ENCODE results near the gene FOXL2.

Gene FOXL2

DNA sequence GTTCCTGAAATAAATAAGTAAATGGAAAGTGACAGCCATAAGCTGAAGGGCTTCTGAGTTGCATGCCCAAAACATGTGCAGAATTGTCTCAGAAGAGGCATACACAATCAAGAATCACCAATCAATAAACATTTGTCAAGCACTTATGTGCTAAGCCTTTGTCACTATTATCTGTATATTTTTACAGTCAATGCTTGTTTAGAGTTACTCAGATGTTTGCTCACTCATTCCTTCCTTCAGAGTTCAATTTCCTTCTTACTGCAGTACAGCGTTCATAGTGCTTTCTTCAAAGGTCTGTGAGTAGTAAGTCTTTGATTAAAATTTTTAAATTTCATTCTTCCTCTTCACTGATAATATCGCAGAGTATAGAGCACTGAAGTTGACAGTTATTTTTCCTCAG, 17.3 kb upstream of the FOXL2 start:
- in situ Hi-C loops (cut with HindIII; ENCODE audit: low pct_ligation_motif_present, low sequenced_read_pairs) = no loop called here

DNA sequence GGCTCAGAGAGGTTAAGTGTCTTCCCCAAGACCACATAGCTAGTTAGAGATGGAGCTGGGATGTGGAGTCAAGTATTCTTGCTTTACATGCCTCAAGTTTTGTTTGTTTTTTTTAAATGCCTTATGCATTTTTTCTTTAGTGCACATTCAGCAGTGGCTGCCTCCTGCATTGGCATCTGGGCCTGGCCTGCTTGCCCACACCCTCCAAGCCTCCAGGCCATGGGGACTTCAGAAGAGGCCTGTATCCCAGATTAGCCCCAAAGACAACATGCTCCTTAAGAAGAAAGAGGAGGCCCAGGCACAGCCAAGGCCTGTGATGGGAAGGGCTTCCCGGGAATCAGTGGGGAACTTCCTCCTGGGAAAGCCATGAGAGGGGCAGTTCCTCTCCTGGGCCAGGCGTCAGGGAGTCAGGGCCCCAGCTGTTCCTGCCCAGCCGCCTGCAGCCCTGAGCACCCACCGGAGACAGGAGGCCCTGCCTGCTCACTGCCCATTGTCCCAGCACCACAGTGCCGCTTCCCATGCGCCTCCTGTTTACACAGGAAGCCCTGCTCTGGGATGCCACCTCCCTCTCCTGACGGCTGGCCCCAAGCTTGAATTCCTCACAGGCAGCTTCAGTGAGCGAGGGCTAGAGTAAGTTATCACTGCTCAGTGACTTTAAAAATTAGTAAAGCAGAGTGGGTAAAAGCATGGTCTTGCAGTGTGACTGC, 16.1 kb upstream of the FOXL2 start:
- H3K27me3 ChIP-seq (replicated peaks) = peaks cover 8% of the 10 kb centered on the region
- no peak overlapping the region for H3K4me3 ChIP-seq (ENCODE audit: low read depth, low read length)
- H3K36me3 ChIP-seq (replicated peaks) = no peaks in the 10 kb centered on the region
- in situ Hi-C loops (cut with HindIII; ENCODE audit: low pct_ligation_motif_present, low sequenced_read_pairs) = no loop called here
- H3K27ac ChIP-seq = no peak overlapping the region
- no peak for DNase-seq
- TF ChIP-seq, protein P1, sequence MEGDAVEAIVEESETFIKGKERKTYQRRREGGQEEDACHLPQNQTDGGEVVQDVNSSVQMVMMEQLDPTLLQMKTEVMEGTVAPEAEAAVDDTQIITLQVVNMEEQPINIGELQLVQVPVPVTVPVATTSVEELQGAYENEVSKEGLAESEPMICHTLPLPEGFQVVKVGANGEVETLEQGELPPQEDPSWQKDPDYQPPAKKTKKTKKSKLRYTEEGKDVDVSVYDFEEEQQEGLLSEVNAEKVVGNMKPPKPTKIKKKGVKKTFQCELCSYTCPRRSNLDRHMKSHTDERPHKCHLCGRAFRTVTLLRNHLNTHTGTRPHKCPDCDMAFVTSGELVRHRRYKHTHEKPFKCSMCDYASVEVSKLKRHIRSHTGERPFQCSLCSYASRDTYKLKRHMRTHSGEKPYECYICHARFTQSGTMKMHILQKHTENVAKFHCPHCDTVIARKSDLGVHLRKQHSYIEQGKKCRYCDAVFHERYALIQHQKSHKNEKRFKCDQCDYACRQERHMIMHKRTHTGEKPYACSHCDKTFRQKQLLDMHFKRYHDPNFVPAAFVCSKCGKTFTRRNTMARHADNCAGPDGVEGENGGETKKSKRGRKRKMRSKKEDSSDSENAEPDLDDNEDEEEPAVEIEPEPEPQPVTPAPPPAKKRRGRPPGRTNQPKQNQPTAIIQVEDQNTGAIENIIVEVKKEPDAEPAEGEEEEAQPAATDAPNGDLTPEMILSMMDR (IDR thresholded peaks at IDR 0.05; ENCODE audit: low read depth, low read length, missing control alignments) = no peak

More for the DNA sequence above, 17.3 kb upstream of the FOXL2 start:
- no peak overlapping the region for H3K4me3 ChIP-seq (ENCODE audit: low read depth, low read length)
- TF ChIP-seq, protein P1 (IDR thresholded peaks at IDR 0.05; ENCODE audit: low read depth, low read length, missing control alignments) = no peak
- no peak for DNase-seq
- H3K27ac ChIP-seq = no peak overlapping the region
- peaks cover 8% of the 10 kb centered on the region for H3K27me3 ChIP-seq (replicated peaks)
- no peaks in the 10 kb centered on the region for H3K36me3 ChIP-seq (replicated peaks)

DNA sequence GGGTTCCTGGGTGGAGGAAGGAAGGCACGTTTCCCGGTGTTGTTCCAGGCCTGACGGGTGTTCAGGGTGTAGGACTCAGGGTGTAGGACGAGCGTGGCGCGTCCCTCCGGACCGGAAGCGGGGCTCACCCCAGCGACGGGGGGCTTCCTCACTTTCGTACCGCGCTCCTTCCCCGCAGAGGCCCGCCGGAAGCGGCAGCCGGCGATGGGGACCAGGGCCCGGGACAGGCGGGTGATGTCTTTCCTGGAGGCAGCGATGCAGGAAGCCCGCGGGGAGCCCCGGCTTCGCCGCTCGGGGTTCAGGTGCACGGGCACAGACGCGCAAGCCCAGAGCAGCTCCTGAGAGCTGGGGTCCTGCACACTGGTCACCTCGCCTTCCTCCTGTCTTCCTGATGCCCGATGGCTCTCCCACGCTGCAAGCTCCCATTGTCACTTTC, 13.5 kb upstream of the FOXL2 start:
- TF ChIP-seq, protein P1 (IDR thresholded peaks at IDR 0.05; ENCODE audit: low read depth, low read length, missing control alignments) = no peak
- H3K27me3 ChIP-seq (replicated peaks) = peaks cover 8% of the 10 kb centered on the region
- no peaks in the 10 kb centered on the region for H3K36me3 ChIP-seq (replicated peaks)
- no peak overlapping the region for H3K27ac ChIP-seq
- no peak for DNase-seq
- H3K4me3 ChIP-seq (ENCODE audit: low read depth, low read length) = no peak overlapping the region
- in situ Hi-C loops (cut with HindIII; ENCODE audit: low pct_ligation_motif_present, low sequenced_read_pairs) = no loop called here

DNA sequence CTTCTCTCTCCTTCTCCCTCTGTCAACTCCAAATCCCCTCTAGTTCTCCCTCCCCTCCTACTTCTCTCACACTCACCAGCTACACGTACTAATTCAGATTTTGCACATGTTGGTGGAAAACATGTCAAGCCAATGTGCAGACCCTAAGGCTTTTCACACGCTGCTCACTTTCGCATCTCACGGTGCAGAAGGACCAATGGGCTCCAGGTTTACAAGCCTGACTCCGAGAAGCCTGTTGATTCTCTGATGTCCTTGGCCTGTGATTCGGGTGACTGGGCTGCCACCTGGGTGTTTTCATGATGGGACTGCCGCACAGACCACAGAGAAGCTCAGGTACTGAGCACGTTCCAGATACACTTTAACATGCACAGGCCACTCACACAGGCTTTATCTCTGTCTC, 3.8 kb upstream of the FOXL2 start:
- in situ Hi-C loops (cut with HindIII; ENCODE audit: low pct_ligation_motif_present, low sequenced_read_pairs) = no loop called here
- TF ChIP-seq, protein P1 (IDR thresholded peaks at IDR 0.05; ENCODE audit: low read depth, low read length, missing control alignments) = no peak
- Histone ChIP-seq H3K4me3 (ENCODE audit: low read depth, low read length) (no peak overlapping the region), H3K36me3 (replicated peaks) (no peaks in the 10 kb centered on the region), H3K27me3 (replicated peaks) (peaks cover 69% of the 10 kb centered on the region), H3K27ac (no peak overlapping the region)
- DNase-seq = no peak

DNA sequence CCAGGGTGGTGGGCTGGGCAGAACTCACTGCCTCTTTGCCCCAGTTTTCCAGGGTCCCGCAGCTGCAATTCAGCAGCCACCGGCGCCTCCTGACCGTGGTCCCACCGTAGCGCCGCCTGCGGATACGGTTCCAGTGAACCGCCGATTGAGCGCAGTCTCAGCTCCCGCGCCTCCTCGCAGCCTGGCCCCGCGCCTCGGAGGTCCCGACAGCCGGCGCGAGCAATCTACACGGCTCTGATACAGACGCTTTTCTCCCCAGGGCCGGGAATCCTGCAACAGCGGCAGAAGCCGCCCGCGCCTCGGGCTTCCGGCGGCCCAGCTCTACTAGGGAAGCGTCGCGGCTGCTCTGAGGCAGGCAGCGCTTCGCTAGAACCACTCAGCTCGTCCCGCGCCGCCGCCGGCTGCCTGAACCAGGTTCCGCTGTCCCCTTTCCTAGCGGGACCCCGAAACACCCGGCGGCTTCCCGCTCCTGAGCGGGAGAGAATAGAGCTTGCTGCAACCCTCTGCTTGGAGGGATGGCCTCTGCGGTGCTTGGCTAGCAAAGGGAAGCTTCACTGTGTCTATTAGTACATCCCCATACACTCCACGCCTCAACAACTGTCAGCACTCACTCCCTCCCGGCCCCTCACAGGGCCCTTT, 3.2 kb upstream of the FOXL2 start:
- Histone ChIP-seq H3K27me3 (replicated peaks) (peaks cover 72% of the 10 kb centered on the region), H3K27ac (no peak overlapping the region), H3K36me3 (replicated peaks) (no peaks in the 10 kb centered on the region), H3K4me3 (ENCODE audit: low read depth, low read length) (peak overlapping the region; percentile 32)
- in situ Hi-C loops (cut with HindIII; ENCODE audit: low pct_ligation_motif_present, low sequenced_read_pairs) = no loop called here
- DNase-seq = no peak
- TF ChIP-seq, protein P1 (IDR thresholded peaks at IDR 0.05; ENCODE audit: low read depth, low read length, missing control alignments) = no peak

Measured in brain microvascular endothelial cell (primary cell).